Activated T-helper 2 cell treated with anti-CD3 and anti-CD28 coated beads, Interferon-gamma antibody, Interleukin-2, Interleukin-4, amounts not matched to agents 10 μg/mL and 5 μg/mL and 100 μg/mL, durations not matched to agents 14 hours and 24 hours and 36 hours (primary cell): ENCODE measurements around the gene STAC2. TPM values are rescaled to one million over a fixed set of nuclear protein-coding genes. Genes with fewer than 3 reads are reported as not detected.
A peak's percentile ranks its signal among the peaks of the same experiment; 100 is the strongest.
"Not testable (repeated sequence)": the region's sequence is repeated elsewhere in the genome, so short reads cannot be mapped to it uniquely, and the experiment has no call there.

Source experiments
- DNase-seq: peaks from one replicate; pipeline ENCODE4 v3.0.0; 2021; ENCODE audit warnings: low spot score
- H3K27ac Mint-ChIP-seq: one replicate; pipeline ENCODE4 v1.8.0; 2021; ENCODE audit warnings: mixed read lengths
- H3K27me3 Mint-ChIP-seq: one replicate; pipeline ENCODE4 v1.8.0; 2021; ENCODE audit warnings: low read depth, mixed read lengths
- H3K36me3 Mint-ChIP-seq: one replicate; pipeline ENCODE4 v1.8.0; 2021; ENCODE audit warnings: low read depth, mixed read lengths
- H3K4me1 Mint-ChIP-seq: one replicate; pipeline ENCODE4 v1.8.0; 2021; ENCODE audit warnings: low read depth, mixed read lengths
- H3K4me3 Mint-ChIP-seq: one replicate; pipeline ENCODE4 v1.8.0; 2021; ENCODE audit warnings: low read depth, mild to moderate bottlenecking, moderate library complexity, mixed read lengths
- H3K9me3 Mint-ChIP-seq: one replicate; pipeline ENCODE4 v1.8.0; 2021; ENCODE audit warnings: mixed read lengths
- intact Hi-C: fragments of 100-400 bp; cut with micrococcal nuclease; formaldehyde crosslinking; loops from one replicate; pipeline ENCODE4 v1.15.1; 2023
- total RNA-seq: library from RNA; stranded (reverse); gene quantifications from 2 replicates; pipeline ENCODE4 v1.2.3, GENCODE V29; 2022

The STAC2 gene
- total RNA-seq: not detected in 2 replicates

GRCh38 chr17:39225308-39225958, at the start of gene STAC2:
Gene STAC2 (minus strand): TSS chr17:39225945. CDS start chr17:39225502, 443 bp downstream.
- H3K27ac Mint-ChIP-seq: no peak within 1 kb of the TSS

GRCh38 chr17:39271546-39271945, 45.8 kb upstream of the STAC2 start:
- Mint-ChIP-seq H3K27me3 (no peaks in the 10 kb centered on the region), H3K27ac (no peak overlapping the region), H3K4me3 (no peak overlapping the region), H3K9me3 (no peaks in the 10 kb centered on the region), H3K36me3 (peaks cover 14% of the 10 kb centered on the region), H3K4me1 (no peaks in the 10 kb centered on the region)
- intact Hi-C loops: no loop called here
- no peak for DNase-seq

More at GRCh38 chr17:39225308-39225958, at the start of gene STAC2:
- Mint-ChIP-seq H3K4me1 (peaks cover 3% of the 10 kb centered on the region), H3K36me3 (no peaks in the 10 kb centered on the region), H3K9me3 (no peaks in the 10 kb centered on the region), H3K27me3 (peaks cover 46% of the 10 kb centered on the region), H3K4me3 (peak within 1 kb of the TSS; percentile 37)
- intact Hi-C loops: loop anchor here (10.0 kb wide), 1 partner anchor 379 kb away; the partner anchor contains the start of gene NEUROD2
- no peak for DNase-seq

- intact Hi-C loops: no loop called here
Observed at GRCh38 chr17:39270923-39271322, 45.2 kb upstream of the STAC2 start.

GRCh38 chr17:39264119-39264518, 38.4 kb upstream of the STAC2 start:
- DNase-seq: no peak
- intact Hi-C loops: no loop called here
- Mint-ChIP-seq H3K4me3 (no peak overlapping the region), H3K27me3 (no peaks in the 10 kb centered on the region), H3K27ac (no peak overlapping the region), H3K4me1 (no peaks in the 10 kb centered on the region), H3K9me3 (no peaks in the 10 kb centered on the region), H3K36me3 (peaks cover 21% of the 10 kb centered on the region)

More at GRCh38 chr17:39270923-39271322, 45.2 kb upstream of the STAC2 start:
- no peak overlapping the region for H3K4me3 Mint-ChIP-seq
- H3K27ac Mint-ChIP-seq: no peak overlapping the region
- DNase-seq: no peak
- peaks cover 14% of the 10 kb centered on the region for H3K36me3 Mint-ChIP-seq
- no peaks in the 10 kb centered on the region for H3K27me3 Mint-ChIP-seq
- no peaks in the 10 kb centered on the region for H3K9me3 Mint-ChIP-seq
- H3K4me1 Mint-ChIP-seq: no peaks in the 10 kb centered on the region

GRCh38 chr17:39261286-39261685, 35.5 kb upstream of the STAC2 start:
- H3K27ac Mint-ChIP-seq: no peak overlapping the region
- peaks cover 26% of the 10 kb centered on the region for H3K36me3 Mint-ChIP-seq
- DNase-seq: no peak
- H3K9me3 Mint-ChIP-seq: no peaks in the 10 kb centered on the region
- H3K27me3 Mint-ChIP-seq: no peaks in the 10 kb centered on the region
- no peaks in the 10 kb centered on the region for H3K4me1 Mint-ChIP-seq
- H3K4me3 Mint-ChIP-seq: no peak overlapping the region
- intact Hi-C loops: no loop called here

GRCh38 chr17:39252788-39253460, 27.2 kb upstream of the STAC2 start:
- no peaks in the 10 kb centered on the region for H3K4me1 Mint-ChIP-seq
- no peak overlapping the region for H3K27ac Mint-ChIP-seq
- intact Hi-C loops: no loop called here
- H3K4me3 Mint-ChIP-seq: no peak overlapping the region
- no peaks in the 10 kb centered on the region for H3K9me3 Mint-ChIP-seq
- H3K27me3 Mint-ChIP-seq: no peaks in the 10 kb centered on the region
- no peak for DNase-seq
- H3K36me3 Mint-ChIP-seq: peaks cover 10% of the 10 kb centered on the region

- no peak for DNase-seq
- Mint-ChIP-seq H3K36me3 (peaks cover 4% of the 10 kb centered on the region), H3K4me3 (no peak overlapping the region), H3K9me3 (no peaks in the 10 kb centered on the region), H3K27me3 (no peaks in the 10 kb centered on the region), H3K27ac (no peak overlapping the region), H3K4me1 (no peaks in the 10 kb centered on the region)
- intact Hi-C loops: no loop called here
Observed at GRCh38 chr17:39251997-39252396, 26.3 kb upstream of the STAC2 start.

- H3K9me3 Mint-ChIP-seq, H3K4me1 Mint-ChIP-seq, H3K27ac Mint-ChIP-seq, DNase-seq, H3K36me3 Mint-ChIP-seq, H3K4me3 Mint-ChIP-seq, H3K27me3 Mint-ChIP-seq, intact Hi-C loops: not testable (repeated sequence)
Observed at GRCh38 chr17:39250076-39250475, 24.3 kb upstream of the STAC2 start.

- no peaks in the 10 kb centered on the region for H3K36me3 Mint-ChIP-seq
- H3K4me3 Mint-ChIP-seq: no peak overlapping the region
- no peak overlapping the region for H3K27ac Mint-ChIP-seq
- intact Hi-C loops: no loop called here
- no peak for DNase-seq
- no peaks in the 10 kb centered on the region for H3K27me3 Mint-ChIP-seq
- peaks cover 3% of the 10 kb centered on the region for H3K4me1 Mint-ChIP-seq
- no peaks in the 10 kb centered on the region for H3K9me3 Mint-ChIP-seq
Observed at GRCh38 chr17:39246274-39246673, 20.5 kb upstream of the STAC2 start.

GRCh38 chr17:39244600-39245570, 19.1 kb upstream of the STAC2 start:
- DNase-seq: peak; percentile 72
- Mint-ChIP-seq H3K27me3 (no peaks in the 10 kb centered on the region), H3K4me1 (peaks cover 4% of the 10 kb centered on the region), H3K27ac (no peak overlapping the region), H3K4me3 (no peak overlapping the region), H3K36me3 (no peaks in the 10 kb centered on the region), H3K9me3 (no peaks in the 10 kb centered on the region)
- intact Hi-C loops: loop anchor here (1.0 kb wide), 2 partner anchors 38 to 262 kb away; no protein-coding TSS in a partner anchor

GRCh38 chr17:39244016-39244599, 18.4 kb upstream of the STAC2 start:
- Mint-ChIP-seq H3K4me3 (no peak overlapping the region), H3K27ac (no peak overlapping the region), H3K4me1 (peaks cover 10% of the 10 kb centered on the region), H3K27me3 (no peaks in the 10 kb centered on the region), H3K9me3 (no peaks in the 10 kb centered on the region), H3K36me3 (no peaks in the 10 kb centered on the region)
- intact Hi-C loops: loop anchor here (1.0 kb wide), 2 partner anchors 37 to 261 kb away; no protein-coding TSS in a partner anchor
- DNase-seq: no peak

- intact Hi-C loops: no loop called here
- Mint-ChIP-seq H3K9me3 (no peaks in the 10 kb centered on the region), H3K4me3 (no peak overlapping the region)
Observed at GRCh38 chr17:39243155-39243554, 17.4 kb upstream of the STAC2 start.

More at GRCh38 chr17:39243155-39243554, 17.4 kb upstream of the STAC2 start:
- DNase-seq: no peak
- Mint-ChIP-seq H3K27ac (no peak overlapping the region), H3K27me3 (no peaks in the 10 kb centered on the region), H3K4me1 (peaks cover 17% of the 10 kb centered on the region), H3K36me3 (no peaks in the 10 kb centered on the region)
